GM23338 (cell line): Measurements from ENCODE around the gene REG1A. TPM values are rescaled to one million over a fixed set of nuclear protein-coding genes. Genes with fewer than 3 reads are reported as not detected.

ENCODE experiments used
- ATAC-seq: fragments of 200-7000 bp; cut with Tn5 transposase; 3 replicates; pipeline ENCODE4 v1.9.1; 2020
- DNase-seq: peaks from one replicate; pipeline ENCODE4 v3.0.0-alpha.2; 2015; ENCODE audit warnings: low spot score
- H2AFZ ChIP-seq: fragments of 200-600 bp; sonication (generic); 2 replicates; pipeline ENCODE4 v1.8.0; 2016; ENCODE audit warnings: antibody characterized with exemption, mild to moderate bottlenecking, moderate library complexity
- H3F3A ChIP-seq: fragments of 200-600 bp; sonication (generic); replicated peaks from 2 replicates; pipeline ENCODE4 v1.8.0; 2017; ENCODE audit warnings: antibody characterized with exemption, mixed run types, low read depth
- H3K27ac ChIP-seq: fragments of 200-600 bp; sonication (generic); 2 replicates; pipeline ENCODE4 v1.6.1; 2016; ENCODE audit warnings: low read depth
- H3K27me3 ChIP-seq: fragments of 200-600 bp; sonication (generic); 2 replicates; pipeline ENCODE4 v1.8.0; 2016; ENCODE audit warnings: mild to moderate bottlenecking, mixed run types, moderate library complexity; ENCODE audit not compliant: insufficient read depth
- H3K36me3 ChIP-seq: fragments of 200-600 bp; sonication (generic); 2 replicates; pipeline ENCODE4 v1.8.0; 2016; ENCODE audit warnings: mild to moderate bottlenecking; ENCODE audit not compliant: insufficient read depth
- H3K4me1 ChIP-seq: fragments of 200-600 bp; sonication (generic); 2 replicates; pipeline ENCODE4 v1.8.0; 2016; ENCODE audit warnings: mild to moderate bottlenecking, moderate library complexity; ENCODE audit not compliant: insufficient read depth
- H3K4me2 ChIP-seq: fragments of 200-600 bp; sonication (generic); 2 replicates; pipeline ENCODE4 v1.7.1; 2017; ENCODE audit warnings: mixed run types
- H3K4me3 ChIP-seq: fragments of 200-600 bp; sonication (generic); 2 replicates; pipeline ENCODE4 v1.6.1; 2016; ENCODE audit warnings: mixed run types
- H3K79me2 ChIP-seq: fragments of 200-600 bp; sonication (generic); replicated peaks from 2 replicates; pipeline ENCODE4 v1.8.0; 2017; ENCODE audit warnings: mild to moderate bottlenecking; ENCODE audit not compliant: insufficient read depth
- H3K9me2 ChIP-seq: fragments of 200-600 bp; sonication (generic); 2 replicates; pipeline ENCODE4 v1.8.0; 2017; ENCODE audit not compliant: insufficient read depth
- H4K20me1 ChIP-seq: fragments of 200-600 bp; sonication (generic); replicated peaks from 2 replicates; pipeline ENCODE4 v1.8.0; 2017; ENCODE audit warnings: mild to moderate bottlenecking; ENCODE audit not compliant: insufficient read depth
- H3K27ac Mint-ChIP-seq: 2 replicates; pipeline ENCODE4 v1.8.0; 2020; ENCODE audit warnings: inconsistent platforms, mild to moderate bottlenecking, moderate library complexity, mixed read lengths
- H3K27me3 Mint-ChIP-seq: 3 replicates; pipeline ENCODE4 v1.8.0; 2022; ENCODE audit warnings: low read depth, mild to moderate bottlenecking, moderate library complexity, mixed read lengths, inconsistent platforms; ENCODE audit not compliant: insufficient read depth, poor library complexity
- H3K36me3 Mint-ChIP-seq: 3 replicates; pipeline ENCODE4 v1.8.0; 2021; ENCODE audit warnings: low read depth, mild to moderate bottlenecking, inconsistent platforms, moderate library complexity, mixed read lengths
- H3K4me1 Mint-ChIP-seq: 3 replicates; pipeline ENCODE4 v1.8.0; 2020; ENCODE audit warnings: mild to moderate bottlenecking, inconsistent platforms, mixed read lengths
- H3K4me3 Mint-ChIP-seq: 3 replicates; pipeline ENCODE4 v1.8.0; 2021; ENCODE audit warnings: moderate library complexity, mild to moderate bottlenecking, inconsistent platforms, mixed read lengths
- H3K9me3 Mint-ChIP-seq: 3 replicates; pipeline ENCODE4 v1.8.0; 2020; ENCODE audit warnings: moderate library complexity, mild to moderate bottlenecking, inconsistent platforms, mixed read lengths
- CREB1 ChIP-seq: fragments of 250-450 bp; sonication (Bioruptor Pico); IDR thresholded peaks from 2 replicates; pipeline ENCODE4 v1.5.0; 2020; ENCODE audit warnings: low read depth, mild to moderate bottlenecking, moderate library complexity
- ETS1 ChIP-seq: IDR thresholded peaks from 2 replicates; pipeline ENCODE4 v1.6.1; 2016; ENCODE audit warnings: antibody characterized with exemption
- EZH2phosphoT487 ChIP-seq: fragments of 200-600 bp; sonication (generic); IDR thresholded peaks from one replicate; pipeline ENCODE4 v1.8.1; 2018; ENCODE audit warnings: antibody characterized with exemption; ENCODE audit not compliant: unreplicated experiment
- JUNB ChIP-seq: IDR thresholded peaks from one replicate; pipeline ENCODE4 v1.6.1; 2016; ENCODE audit warnings: antibody characterized with exemption; ENCODE audit not compliant: unreplicated experiment
- NANOG ChIP-seq: IDR thresholded peaks from 2 replicates; pipeline ENCODE4 v1.6.1; 2016; ENCODE audit warnings: antibody characterized with exemption, borderline replicate concordance
- POLR2AphosphoS5 ChIP-seq: IDR thresholded peaks from 2 replicates; pipeline ENCODE4 v1.6.1; 2016; ENCODE audit warnings: antibody characterized with exemption, low read depth
- REST ChIP-seq: IDR thresholded peaks from one replicate; pipeline ENCODE4 v1.6.1; 2018; ENCODE audit warnings: antibody characterized with exemption; ENCODE audit not compliant: unreplicated experiment
- STAT1 ChIP-seq: IDR thresholded peaks from one replicate; pipeline ENCODE4 v1.6.1; 2016; ENCODE audit warnings: antibody characterized with exemption; ENCODE audit not compliant: unreplicated experiment
- ZNF331 ChIP-seq: fragments of 250-450 bp; sonication (Bioruptor Pico); IDR thresholded peaks from 2 replicates; pipeline ENCODE4 v1.5.0; 2020; ENCODE audit warnings: low read depth, mild to moderate bottlenecking, moderate library complexity
- polyA plus RNA-seq: library from polyadenylated mRNA; unstranded; fragments of >200 nt; fragmentation: Nextera tagmentation; extraction: Ambion mirVana; gene quantifications from 2 replicates; pipeline ENCODE4 v1.2.1, GENCODE V29; 2016
- total RNA-seq: library from RNA; depleted of rRNA; stranded (reverse); fragments of >200 nt; shearing (Covaris generic); gene quantifications from 2 replicates; pipeline ENCODE4 v1.2.3, GENCODE V29; 2014
- TF ChIP-seq, protein P1 (sequence below), 2 experiments: fragments of 200-600 bp in 1 of 2; sonication (generic) in 1 of 2; conservative IDR thresholded peaks; 2 replicates each; pipeline versions ENCODE4 v1.5.1 to v1.6.1; 2016 to 2017; ENCODE audit warnings: antibody characterized with exemption in 2 of 2, low read depth in 2 of 2, mild to moderate bottlenecking in 2 of 2, moderate library complexity in 1 of 2

The REG1A gene
- total and polyA plus RNA-seq, 2 experiments from 2014 or later = not detected

DNA sequence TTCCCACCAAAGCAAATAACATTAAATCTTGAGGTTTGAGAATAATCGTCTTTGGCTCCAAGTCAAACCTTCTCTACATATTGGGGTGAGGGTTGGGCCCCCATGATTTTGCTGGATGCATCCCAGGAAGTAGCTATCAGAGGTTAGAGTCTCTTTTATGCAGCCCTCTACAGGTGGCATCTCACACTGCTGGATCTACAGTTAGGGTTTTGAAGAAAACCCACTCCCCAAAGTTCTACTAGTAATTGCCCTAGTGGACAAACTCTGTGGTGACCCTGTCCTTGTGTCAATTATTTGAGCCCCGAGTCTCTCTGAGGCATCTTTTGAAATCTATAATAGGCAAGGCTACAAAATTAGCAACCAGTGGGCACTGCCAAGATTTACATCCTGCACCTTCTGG lies 15.0 kb upstream of the REG1A start:
- no peaks in the 10 kb centered on the region for H4K20me1 ChIP-seq
- Mint-ChIP-seq H3K27ac (no peak overlapping the region), H3K4me1 (no peaks in the 10 kb centered on the region), H3K9me3 (peaks cover 17% of the 10 kb centered on the region), H3K27me3 (peaks cover 4% of the 10 kb centered on the region), H3K36me3 (peaks cover 8% of the 10 kb centered on the region; the same call in 2 of the 3 replicates), H3K4me3 (no peak overlapping the region)
- no peaks in the 10 kb centered on the region for H3K4me1 ChIP-seq
- H3K79me2 ChIP-seq = no peaks in the 10 kb centered on the region
- H3K4me2 ChIP-seq = no peak overlapping the region
- no peak overlapping the region for H3K27ac ChIP-seq
- H3K9me2 ChIP-seq = 0 out of 2 replicates have a peak, but pooled peaks cover 4% of the 10 kb centered on the region
- no peaks in the 10 kb centered on the region for H3K27me3 ChIP-seq
- no peak; the same call in 2 of the 3 replicates for ATAC-seq
- H3F3A ChIP-seq = no peaks in the 10 kb centered on the region
- no peak overlapping the region for H2AFZ ChIP-seq
- H3K36me3 ChIP-seq = no peaks in the 10 kb centered on the region
- TF ChIP-seq ETS1 (no peak), REST (no peak), EZH2phosphoT487 (no peak)
- TF ChIP-seq, protein P1, sequence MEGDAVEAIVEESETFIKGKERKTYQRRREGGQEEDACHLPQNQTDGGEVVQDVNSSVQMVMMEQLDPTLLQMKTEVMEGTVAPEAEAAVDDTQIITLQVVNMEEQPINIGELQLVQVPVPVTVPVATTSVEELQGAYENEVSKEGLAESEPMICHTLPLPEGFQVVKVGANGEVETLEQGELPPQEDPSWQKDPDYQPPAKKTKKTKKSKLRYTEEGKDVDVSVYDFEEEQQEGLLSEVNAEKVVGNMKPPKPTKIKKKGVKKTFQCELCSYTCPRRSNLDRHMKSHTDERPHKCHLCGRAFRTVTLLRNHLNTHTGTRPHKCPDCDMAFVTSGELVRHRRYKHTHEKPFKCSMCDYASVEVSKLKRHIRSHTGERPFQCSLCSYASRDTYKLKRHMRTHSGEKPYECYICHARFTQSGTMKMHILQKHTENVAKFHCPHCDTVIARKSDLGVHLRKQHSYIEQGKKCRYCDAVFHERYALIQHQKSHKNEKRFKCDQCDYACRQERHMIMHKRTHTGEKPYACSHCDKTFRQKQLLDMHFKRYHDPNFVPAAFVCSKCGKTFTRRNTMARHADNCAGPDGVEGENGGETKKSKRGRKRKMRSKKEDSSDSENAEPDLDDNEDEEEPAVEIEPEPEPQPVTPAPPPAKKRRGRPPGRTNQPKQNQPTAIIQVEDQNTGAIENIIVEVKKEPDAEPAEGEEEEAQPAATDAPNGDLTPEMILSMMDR (conservative IDR thresholded peaks at IDR 0.05; ENCODE audit: low read depth in 2 of 2) = peak in 1 of 2 experiments; percentile 34; a peak in 2 of 4 replicates
- peak; percentile 23 for DNase-seq
- no peak overlapping the region for H3K4me3 ChIP-seq

- no peak overlapping the region for H3K27ac ChIP-seq
- Mint-ChIP-seq H3K4me1 (no peaks in the 10 kb centered on the region), H3K27me3 (peaks cover 5% of the 10 kb centered on the region), H3K4me3 (no peak overlapping the region), H3K36me3 (no peaks in the 10 kb centered on the region), H3K27ac (no peak overlapping the region), H3K9me3 (peaks cover 4% of the 10 kb centered on the region; the same call in 1 of the 3 replicates)
- no peaks in the 10 kb centered on the region for H3F3A ChIP-seq
- no peak overlapping the region for H3K4me3 ChIP-seq
- no peaks in the 10 kb centered on the region for H3K36me3 ChIP-seq
- ATAC-seq (no peak), DNase-seq (no peak)
- no peaks in the 10 kb centered on the region; the same call in 1 of the 2 replicates for H3K9me2 ChIP-seq
- no peaks in the 10 kb centered on the region for H4K20me1 ChIP-seq
- no peaks in the 10 kb centered on the region for H3K79me2 ChIP-seq
- no peak overlapping the region for H2AFZ ChIP-seq
- no peak overlapping the region for H3K4me2 ChIP-seq
- H3K27me3 ChIP-seq = no peaks in the 10 kb centered on the region
- no peaks in the 10 kb centered on the region for H3K4me1 ChIP-seq
- TF ChIP-seq ETS1 = no peak
- no peak for TF ChIP-seq NANOG
- no peak for TF ChIP-seq POLR2AphosphoS5
- TF ChIP-seq JUNB = no peak
- TF ChIP-seq ZNF331 (CRISPR knock-in tag) = no peak
- no peak for TF ChIP-seq EZH2phosphoT487
- TF ChIP-seq, protein P1 (conservative IDR thresholded peaks at IDR 0.05; ENCODE audit: low read depth in 2 of 2) = no peak
- TF ChIP-seq STAT1 = no peak
- TF ChIP-seq CREB1 (CRISPR knock-in tag) = no peak
Observed at GRCh38 chr2:79112269-79112668, 8.0 kb upstream of the REG1A start.
